GM19438 (cell line): ENCODE results near the gene ELAVL2.

Source experiments
- ATAC-seq: cut with Tn5 transposase; IDR thresholded peaks from one replicate; pipeline ENCODE4 v1.9.1; 2021; ENCODE audit warnings: low read depth; ENCODE audit not compliant: unreplicated experiment

The ELAVL2 gene

GRCh38 chr9:23822261-23823169 is 3.5 kb downstream of the ELAVL2 start:
- no peak for ATAC-seq

DNA sequence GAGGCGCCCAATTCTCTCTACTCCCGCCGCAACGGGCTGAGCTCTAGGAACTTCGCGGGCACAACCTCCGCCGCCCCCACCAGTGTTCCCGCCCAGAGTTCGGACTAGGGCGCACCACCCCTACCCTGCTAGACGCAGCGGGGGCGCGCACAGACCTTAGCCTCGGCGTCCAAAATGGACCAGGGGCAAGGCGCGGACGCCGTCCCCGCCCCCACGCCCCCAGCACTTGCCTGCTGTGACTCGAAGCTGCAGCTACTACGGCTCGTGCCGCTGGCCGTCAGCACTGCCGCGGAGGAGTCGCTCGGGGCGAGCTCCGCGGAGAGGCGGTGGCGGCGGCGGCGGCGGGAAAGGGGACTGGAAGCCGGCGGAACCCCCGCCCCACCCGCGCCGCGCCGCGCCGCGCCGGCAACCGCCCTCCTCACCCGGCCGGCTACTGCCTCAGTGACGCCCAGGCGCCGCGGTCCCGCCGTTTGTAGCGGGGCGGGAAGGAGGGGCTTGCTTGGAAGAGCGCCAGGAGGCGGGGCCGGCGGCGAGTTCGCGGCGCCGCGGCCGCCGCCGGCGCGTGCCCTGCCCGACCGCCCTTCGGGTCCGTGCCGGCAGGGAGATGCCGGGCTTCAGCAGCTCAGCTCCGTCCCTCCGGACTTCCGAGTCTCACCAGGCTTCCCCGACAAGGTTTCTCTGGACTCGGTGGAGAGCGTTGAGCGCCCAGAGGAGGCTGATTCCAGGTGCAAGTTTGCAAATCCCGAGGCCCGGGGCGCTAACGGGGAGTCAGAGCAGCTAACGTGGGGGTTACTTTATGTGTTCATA is 4.5 kb downstream of the ELAVL2 start:
- ATAC-seq, result no peak

- ATAC-seq, result no peak
Observed at GRCh38 chr9:23820451-23821374, 5.3 kb downstream of the ELAVL2 start.

DNA sequence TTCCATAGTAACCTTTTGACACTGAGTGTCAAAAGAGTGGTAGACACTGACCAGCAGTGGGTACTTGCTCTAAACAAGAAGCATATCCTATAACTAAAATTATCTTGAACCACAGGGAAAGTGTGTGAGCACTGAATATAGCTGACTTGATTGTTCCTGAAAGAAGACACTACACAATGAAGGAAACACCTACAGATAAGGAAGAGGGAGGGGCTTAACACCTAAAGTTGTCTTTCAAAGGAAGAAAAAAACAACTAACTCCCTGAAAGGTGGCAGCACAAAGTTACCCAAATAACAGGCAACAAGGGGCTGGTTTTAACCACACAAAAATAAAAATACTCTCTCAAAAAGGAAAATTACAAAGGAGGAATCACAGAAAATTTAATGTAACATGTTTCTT is 6.6 kb downstream of the ELAVL2 start:
- ATAC-seq, result no peak

- no peak for ATAC-seq
Observed at GRCh38 chr9:23814243-23814642, 11.8 kb downstream of the ELAVL2 start.

GRCh38 chr9:23812673-23813072 is 13.4 kb downstream of the ELAVL2 start:
- ATAC-seq, result no peak

DNA sequence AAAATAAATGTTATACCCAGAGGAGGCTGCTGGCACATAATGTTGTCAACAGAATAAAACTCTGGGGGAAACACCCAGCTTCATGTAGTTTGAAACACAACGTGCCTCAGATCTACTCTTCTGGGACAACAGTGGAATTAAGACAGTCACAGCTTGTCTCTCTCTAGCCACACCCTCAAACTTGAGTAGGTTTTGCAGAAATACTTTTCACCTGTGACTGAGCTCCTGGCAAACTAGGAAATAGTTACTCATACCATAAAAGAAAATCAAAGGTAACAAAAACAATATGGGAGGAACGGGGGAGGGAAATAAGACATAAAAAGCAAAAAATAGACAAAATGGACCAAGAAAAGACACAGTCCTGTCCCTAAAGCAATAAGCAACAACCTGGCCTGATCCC is 14.4 kb downstream of the ELAVL2 start:
- no peak for ATAC-seq

DNA sequence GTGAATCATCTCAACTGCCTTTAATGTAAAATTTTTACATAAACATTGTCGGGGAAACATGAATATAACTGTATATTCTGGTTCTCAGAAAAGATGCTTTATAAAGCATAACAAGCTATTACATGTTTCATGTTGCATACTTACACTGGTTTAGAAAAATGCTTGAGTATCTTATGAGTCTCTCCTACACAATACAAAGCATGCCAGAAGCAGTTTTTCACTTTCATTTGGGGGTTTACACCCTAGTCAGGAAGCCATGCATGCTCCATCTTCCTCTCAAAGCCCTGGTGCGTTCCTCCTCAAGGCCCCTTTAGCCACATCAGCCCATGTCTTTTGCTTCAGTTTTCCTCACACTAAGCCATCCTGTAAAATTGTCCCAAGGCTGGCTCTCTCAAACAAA is 22.8 kb downstream of the ELAVL2 start:
- no peak for ATAC-seq

- no peak for ATAC-seq
Observed at GRCh38 chr9:23801523-23801922, 24.5 kb downstream of the ELAVL2 start.

GRCh38 chr9:23799521-23799920 is 26.5 kb downstream of the ELAVL2 start:
- no peak for ATAC-seq

- no peak for ATAC-seq
Observed at GRCh38 chr9:23798325-23798724, 27.7 kb downstream of the ELAVL2 start.

GRCh38 chr9:23796209-23796608 is 29.8 kb downstream of the ELAVL2 start:
- ATAC-seq, result no peak

- ATAC-seq, result no peak
Observed at GRCh38 chr9:23790351-23791260, 35.4 kb downstream of the ELAVL2 start.

DNA sequence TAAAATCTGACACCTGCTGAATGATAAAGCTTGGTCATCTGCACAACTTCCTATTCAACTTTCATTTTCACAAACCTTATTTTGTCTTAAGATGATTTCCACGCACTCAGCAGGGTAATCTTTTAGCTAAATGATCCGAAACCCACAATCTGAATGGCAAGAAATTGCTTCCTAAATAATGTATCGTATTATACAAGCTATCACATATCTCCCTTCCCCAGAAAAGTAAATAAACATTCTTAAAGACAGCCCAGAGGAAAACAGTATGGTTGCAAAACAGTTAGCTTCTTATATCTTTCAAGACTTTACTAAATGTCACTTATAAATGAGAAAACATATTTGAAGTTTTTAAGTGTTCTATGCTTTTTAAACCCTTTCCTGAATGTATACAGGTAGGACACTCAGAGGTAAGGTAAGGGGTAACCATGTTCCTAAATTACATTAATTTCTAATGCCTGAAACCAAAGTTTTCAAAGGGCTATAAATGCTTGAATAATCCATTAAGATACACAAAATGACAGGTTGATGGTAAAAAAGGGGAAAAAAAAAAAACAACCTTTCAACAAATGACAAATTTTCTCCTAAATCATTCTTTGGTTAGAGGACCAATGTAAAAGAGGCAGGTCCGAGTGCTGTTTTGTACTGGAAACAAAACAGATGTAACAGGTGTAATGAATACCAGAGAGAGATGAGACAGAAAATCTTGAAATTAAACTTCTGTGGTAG is 36.3 kb downstream of the ELAVL2 start:
- ATAC-seq, result no peak

DNA sequence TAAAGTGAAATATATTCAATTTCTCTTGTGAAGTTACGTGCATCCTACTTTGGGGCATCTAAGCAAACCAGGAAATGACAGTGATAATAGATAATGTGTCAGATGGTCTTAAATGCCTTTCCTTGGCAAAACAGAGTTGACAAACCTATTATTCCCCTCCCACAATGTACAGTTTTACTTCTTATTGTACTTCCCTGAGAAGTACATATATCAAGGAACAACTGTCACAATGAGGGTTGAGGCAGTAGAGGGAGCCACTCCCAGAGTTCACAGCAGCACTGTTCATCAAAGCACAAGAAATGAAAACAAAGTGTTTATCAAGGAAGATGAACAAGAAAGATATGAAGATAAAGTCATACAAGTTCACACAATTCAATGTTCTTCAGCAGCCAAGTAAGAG is 41.1 kb downstream of the ELAVL2 start:
- no peak for ATAC-seq

- no peak for ATAC-seq
Observed at GRCh38 chr9:23783509-23783908, 42.5 kb downstream of the ELAVL2 start.

GRCh38 chr9:23779220-23779619 is 46.8 kb downstream of the ELAVL2 start:
- no peak for ATAC-seq

GRCh38 chr9:23777328-23777727 is 48.7 kb downstream of the ELAVL2 start:
- no peak for ATAC-seq

DNA sequence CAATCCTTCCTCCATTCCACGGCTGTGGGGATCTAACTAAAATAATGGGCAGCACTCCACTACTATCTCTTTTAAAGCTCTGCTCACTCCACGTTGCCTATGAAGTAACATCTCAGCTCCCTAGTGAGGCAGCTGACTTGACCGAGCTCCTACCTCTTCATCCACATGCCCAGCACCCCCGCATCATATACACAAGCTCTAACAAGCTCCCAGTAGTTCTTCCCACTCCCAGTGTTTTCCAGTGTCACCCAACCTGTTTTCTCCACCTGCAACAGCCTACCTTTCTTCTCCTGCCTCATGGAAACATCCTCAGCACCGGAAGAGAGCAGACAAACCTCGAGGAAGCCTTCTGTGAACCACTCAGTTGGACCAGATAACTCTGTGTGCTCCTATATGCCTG is 50.5 kb downstream of the ELAVL2 start:
- no peak for ATAC-seq
